ENCODE results near the gene ANKRD40.

DNA sequence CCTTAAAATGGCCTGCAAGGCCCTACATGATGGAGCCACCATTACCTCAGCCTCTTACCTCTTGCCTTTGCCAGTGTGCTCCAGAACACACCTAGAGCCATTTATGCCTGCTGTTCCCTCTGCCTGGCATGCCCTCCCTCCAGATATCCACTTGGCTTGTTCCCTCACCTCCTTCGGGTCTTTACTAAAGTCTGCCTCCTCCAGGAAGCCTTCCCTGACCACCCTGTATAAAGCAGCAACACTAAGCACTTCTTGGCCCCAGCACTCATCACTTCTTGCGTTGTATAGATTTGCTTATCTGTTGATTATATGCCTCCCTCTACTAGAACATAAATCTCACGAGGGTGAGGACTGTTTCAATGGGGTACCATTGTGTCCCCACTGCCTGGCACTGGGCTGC lies 25.3 kb downstream of the ANKRD40 start:
- TF ChIP-seq, protein P1, sequence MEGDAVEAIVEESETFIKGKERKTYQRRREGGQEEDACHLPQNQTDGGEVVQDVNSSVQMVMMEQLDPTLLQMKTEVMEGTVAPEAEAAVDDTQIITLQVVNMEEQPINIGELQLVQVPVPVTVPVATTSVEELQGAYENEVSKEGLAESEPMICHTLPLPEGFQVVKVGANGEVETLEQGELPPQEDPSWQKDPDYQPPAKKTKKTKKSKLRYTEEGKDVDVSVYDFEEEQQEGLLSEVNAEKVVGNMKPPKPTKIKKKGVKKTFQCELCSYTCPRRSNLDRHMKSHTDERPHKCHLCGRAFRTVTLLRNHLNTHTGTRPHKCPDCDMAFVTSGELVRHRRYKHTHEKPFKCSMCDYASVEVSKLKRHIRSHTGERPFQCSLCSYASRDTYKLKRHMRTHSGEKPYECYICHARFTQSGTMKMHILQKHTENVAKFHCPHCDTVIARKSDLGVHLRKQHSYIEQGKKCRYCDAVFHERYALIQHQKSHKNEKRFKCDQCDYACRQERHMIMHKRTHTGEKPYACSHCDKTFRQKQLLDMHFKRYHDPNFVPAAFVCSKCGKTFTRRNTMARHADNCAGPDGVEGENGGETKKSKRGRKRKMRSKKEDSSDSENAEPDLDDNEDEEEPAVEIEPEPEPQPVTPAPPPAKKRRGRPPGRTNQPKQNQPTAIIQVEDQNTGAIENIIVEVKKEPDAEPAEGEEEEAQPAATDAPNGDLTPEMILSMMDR (IDR thresholded peaks at IDR 0.05): no peak
- no peak for TF ChIP-seq EZH2 (IDR thresholded peaks at IDR 0.05; ENCODE audit: borderline replicate concordance, insufficient read depth, low read depth, low read length, poor library complexity, severe bottlenecking)

Measured in B cell (primary cell).